ENCODE data around the gene FAM210B. TPM values are rescaled to one million over a fixed set of nuclear protein-coding genes. Genes with fewer than 3 reads are reported as not detected.

The FAM210B gene
- 10 to 100 TPM; 41.9 to 52.2 (median 50.4) TPM for total RNA-seq
- 10 to 100 TPM; 17.0 to 28.2 (median 21.5) TPM for polyA plus RNA-seq

- peaks cover 0 to 34% (median 27%) of the 10 kb centered on the region in 4 donors for H3K4me1 ChIP-seq
- peaks cover 0 to 4% (median 0%) of the 10 kb centered on the region in 4 donors for H3K36me3 ChIP-seq
- 1% methylated on average over 63 of the region's 63 CpGs for WGBS, 2 donors
- no peaks in the 10 kb centered on the region for H3K27me3 ChIP-seq
- peak; percentile 94 for DNase-seq
- peak within 1 kb of the TSS; percentile 89 to 91 (median 90) for H3K27ac ChIP-seq
- TF ChIP-seq CTCF (IDR thresholded peaks at IDR 0.05) = no peak
- TF ChIP-seq POLR2AphosphoS5 (IDR thresholded peaks at IDR 0.05) = peak; percentile 76 to 92 (median 84)
- TF ChIP-seq EP300 (IDR thresholded peaks at IDR 0.05) = no peak
- TF ChIP-seq POLR2A (IDR thresholded peaks at IDR 0.05) = no peak
- peak within 1 kb of the TSS; percentile 87 to 100 (median 95) for H3K4me3 ChIP-seq
- H3K9me3 ChIP-seq = no peaks in the 10 kb centered on the region
- intact Hi-C loops (cut with DNase I) = loop anchor here (2.0 kb wide), 1 partner anchor 34 kb away; the partner anchor contains the start of genes AURKA and CSTF1
These were observed at the start of gene FAM210B for GRCh38 chr20:56358600-56359211. TSS of gene FAM210B (plus strand) at chr20:56358974. CDS start at chr20:56359006, 32 bp downstream.

GRCh38 chr20:56316051-56316450 is 42.7 kb upstream of the FAM210B start:
- Histone ChIP-seq H3K27ac (no peak overlapping the region), H3K27me3 (peaks cover 0 to 4% (median 0%) of the 10 kb centered on the region in 3 donors), H3K36me3 (no peaks in the 10 kb centered on the region), H3K4me3 (no peak overlapping the region), H3K4me1 (no peaks in the 10 kb centered on the region), H3K9me3 (no peaks in the 10 kb centered on the region)
- 75 to 79% methylated on average over 8 of the region's 8 CpGs for WGBS, 2 donors
- no peak for TF ChIP-seq EP300 (IDR thresholded peaks at IDR 0.05)
- no peak for TF ChIP-seq CTCF (IDR thresholded peaks at IDR 0.05)
- no peak for TF ChIP-seq POLR2A (IDR thresholded peaks at IDR 0.05)
- TF ChIP-seq POLR2AphosphoS5 (IDR thresholded peaks at IDR 0.05) = no peak
- intact Hi-C loops (cut with DNase I) = no loop called here
- no peak for DNase-seq

- H3K4me3 ChIP-seq = no peak overlapping the region
- no peak for TF ChIP-seq POLR2A (IDR thresholded peaks at IDR 0.05)
- no peak for TF ChIP-seq EP300 (IDR thresholded peaks at IDR 0.05)
- TF ChIP-seq CTCF (IDR thresholded peaks at IDR 0.05) = no peak
- TF ChIP-seq POLR2AphosphoS5 (IDR thresholded peaks at IDR 0.05) = no peak
- H3K36me3 ChIP-seq = no peaks in the 10 kb centered on the region
- DNase-seq = no peak
- H3K27me3 ChIP-seq = peaks cover 0 to 4% (median 0%) of the 10 kb centered on the region in 3 donors
- no peaks in the 10 kb centered on the region for H3K4me1 ChIP-seq
- WGBS, 2 donors = 67 to 83% methylated on average over 3 of the region's 3 CpGs
- no peaks in the 10 kb centered on the region for H3K9me3 ChIP-seq
- H3K27ac ChIP-seq = no peak overlapping the region
- intact Hi-C loops (cut with DNase I) = no loop called here
These were observed 42.3 kb upstream of the FAM210B start for GRCh38 chr20:56316483-56316882.

- WGBS, 2 donors = 39 to 47% methylated on average over 4 of the region's 4 CpGs
- Histone ChIP-seq H3K36me3 (no peaks in the 10 kb centered on the region), H3K4me3 (no peak overlapping the region), H3K9me3 (no peaks in the 10 kb centered on the region), H3K4me1 (no peaks in the 10 kb centered on the region), H3K27me3 (no peaks in the 10 kb centered on the region), H3K27ac (no peak overlapping the region)
- intact Hi-C loops (cut with DNase I) = no loop called here
- no peak for TF ChIP-seq EP300 (IDR thresholded peaks at IDR 0.05)
- no peak for TF ChIP-seq POLR2A (IDR thresholded peaks at IDR 0.05)
- TF ChIP-seq CTCF (IDR thresholded peaks at IDR 0.05) = no peak
- TF ChIP-seq POLR2AphosphoS5 (IDR thresholded peaks at IDR 0.05) = no peak
- no peak for DNase-seq
These were observed 36.1 kb upstream of the FAM210B start for GRCh38 chr20:56322681-56323080.
